Inflammatory macrophage (primary cell): Measurements from ENCODE around the gene AP2M1.
"Not testable (repeated sequence)": the region's sequence is repeated elsewhere in the genome, so short reads cannot be mapped to it uniquely, and the experiment has no call there.

ENCODE experiments used
- DNase-seq, 2 donors: peaks; one replicate each; pipeline ENCODE4 v3.0.0-alpha.2; 2020 to 2022

Gene AP2M1

DNA sequence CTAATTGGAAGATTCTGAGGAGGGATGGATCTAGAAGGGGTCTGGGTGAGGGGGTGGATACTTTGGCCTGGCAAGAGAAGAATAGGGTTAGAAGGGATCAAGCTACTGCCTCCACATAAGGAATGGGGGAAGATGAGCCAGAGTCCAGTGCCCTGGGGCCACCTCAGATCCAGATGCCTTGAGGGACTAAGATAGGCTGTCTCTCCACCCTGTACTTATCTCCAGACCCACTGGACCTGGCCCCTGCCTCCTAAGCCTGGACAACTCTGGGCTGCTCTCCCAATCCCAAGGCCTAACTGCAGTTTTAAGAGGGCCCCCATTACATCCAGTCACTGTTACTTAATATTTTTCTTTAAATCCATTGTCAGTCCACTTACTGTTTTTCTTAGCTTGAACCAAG, 17.4 kb upstream of the AP2M1 start:
- no peak for DNase-seq

DNA sequence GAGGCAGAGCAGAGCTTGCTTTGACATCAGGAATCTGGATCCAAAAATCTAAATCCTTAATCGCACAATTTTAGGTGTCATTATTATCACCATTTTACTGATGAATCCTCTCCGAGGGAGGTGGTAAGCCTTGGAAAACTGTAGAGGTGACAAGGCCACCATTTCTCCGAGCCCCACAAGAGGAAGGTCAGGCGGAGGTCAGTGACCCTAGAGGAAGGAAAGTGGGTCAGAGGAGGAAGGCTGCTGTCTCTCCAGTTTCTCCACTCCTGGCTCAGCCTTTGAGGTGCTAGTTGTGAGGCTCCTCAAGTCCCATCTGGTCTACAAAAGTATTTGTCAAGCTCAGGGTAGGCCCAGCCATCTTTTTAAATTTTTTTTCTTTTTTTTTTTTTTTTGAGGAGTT, 16.3 kb upstream of the AP2M1 start:
- peak; percentile 45 to 58 for DNase-seq

DNA sequence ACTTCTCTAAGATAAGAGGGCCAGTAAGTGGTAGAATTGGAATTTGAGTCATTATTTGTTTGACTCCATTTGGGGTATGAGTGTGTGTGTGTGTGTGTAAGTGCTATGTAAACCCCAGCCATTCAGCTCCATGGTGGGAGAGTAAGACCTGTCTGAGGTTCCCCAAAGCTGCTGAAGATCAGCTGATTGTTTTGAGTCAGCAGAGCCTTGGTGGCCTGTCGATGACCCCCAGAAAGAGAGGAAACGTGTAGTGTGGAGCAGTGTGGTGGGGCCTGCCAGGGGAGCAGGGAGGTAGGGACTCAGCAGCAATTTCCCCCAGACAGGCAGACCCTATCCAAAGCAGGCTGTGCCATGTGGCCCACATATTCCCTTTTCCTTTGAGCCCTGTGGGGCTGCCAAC, 14.2 kb upstream of the AP2M1 start:
- peak; percentile 65 to 78 for DNase-seq

DNA sequence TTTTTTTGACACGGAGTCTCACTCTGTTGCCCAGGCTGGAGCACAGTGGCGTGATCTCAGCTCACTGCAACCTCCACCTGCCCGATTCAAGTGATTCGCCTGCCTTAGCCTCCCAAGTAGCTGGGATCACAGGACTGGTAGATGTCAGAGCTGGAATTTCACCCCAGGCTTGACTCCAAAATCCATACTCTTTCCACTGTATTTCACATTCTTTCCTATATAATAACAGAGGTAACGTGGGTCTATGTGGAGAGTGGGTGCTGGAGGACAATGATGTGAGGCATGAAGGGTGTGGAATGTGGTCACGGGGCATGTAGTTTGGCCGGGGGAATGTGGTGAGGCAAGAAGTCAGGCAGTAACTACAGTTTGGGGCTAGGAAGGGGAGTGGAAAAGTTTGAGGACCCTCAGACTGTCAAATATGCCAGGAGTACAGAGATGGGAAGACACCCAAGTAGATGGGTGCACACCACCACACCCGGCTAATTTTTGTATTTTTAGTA, 12.0 kb upstream of the AP2M1 start:
- DNase-seq, result not testable (repeated sequence)

DNA sequence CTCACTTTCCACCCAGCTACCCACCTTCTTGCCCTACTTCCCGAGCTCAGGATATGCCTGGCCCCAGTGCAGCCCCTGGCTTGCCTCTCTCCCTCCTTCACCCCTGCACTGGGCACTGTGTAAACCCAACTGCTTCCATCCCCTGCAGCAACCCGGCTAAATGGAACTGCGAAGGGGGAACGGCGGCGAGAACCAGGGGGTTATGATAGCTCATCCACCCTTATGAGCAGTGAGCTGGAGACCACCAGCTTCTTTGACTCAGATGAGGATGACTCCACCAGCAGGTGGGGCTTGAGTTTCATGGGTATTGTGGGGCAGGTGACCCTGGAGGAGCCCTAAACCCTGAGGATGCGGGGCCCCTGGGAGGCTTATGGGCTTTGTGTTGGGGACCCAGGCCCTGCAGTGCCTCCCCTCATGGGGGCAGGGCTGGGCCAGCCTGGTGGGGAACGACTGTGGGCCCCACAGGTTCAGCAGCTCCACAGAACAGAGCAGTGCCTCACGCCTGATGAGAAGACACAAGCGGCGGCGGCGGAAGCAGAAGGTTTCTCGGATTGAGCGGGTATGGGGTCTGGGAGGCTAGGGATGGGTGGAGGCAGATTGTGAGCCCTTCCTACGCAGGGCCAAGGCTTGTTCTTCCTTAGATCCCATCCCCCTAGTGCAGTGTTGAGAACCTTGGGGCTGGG, 9.9 kb upstream of the AP2M1 start:
- DNase-seq, result no peak

DNA sequence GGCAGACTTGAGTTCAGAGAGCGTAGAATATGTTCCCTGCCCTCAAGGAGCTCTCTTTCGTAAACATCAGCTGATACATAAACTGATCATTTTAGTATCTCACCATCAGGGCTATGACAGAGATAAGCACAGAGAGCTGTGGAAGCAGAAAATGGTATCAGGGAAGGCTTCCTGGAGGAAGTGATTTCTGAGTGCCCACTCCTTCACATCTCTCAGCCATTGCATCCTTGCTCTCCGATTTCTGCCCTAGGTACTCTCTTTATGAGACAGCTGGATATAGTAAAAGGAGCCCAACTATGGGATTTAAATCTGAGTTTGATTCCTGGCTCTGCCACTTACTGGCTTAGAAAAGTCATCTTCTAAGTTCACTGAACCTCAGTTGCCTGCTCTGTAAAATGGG, 9.1 kb upstream of the AP2M1 start:
- no peak for DNase-seq

DNA sequence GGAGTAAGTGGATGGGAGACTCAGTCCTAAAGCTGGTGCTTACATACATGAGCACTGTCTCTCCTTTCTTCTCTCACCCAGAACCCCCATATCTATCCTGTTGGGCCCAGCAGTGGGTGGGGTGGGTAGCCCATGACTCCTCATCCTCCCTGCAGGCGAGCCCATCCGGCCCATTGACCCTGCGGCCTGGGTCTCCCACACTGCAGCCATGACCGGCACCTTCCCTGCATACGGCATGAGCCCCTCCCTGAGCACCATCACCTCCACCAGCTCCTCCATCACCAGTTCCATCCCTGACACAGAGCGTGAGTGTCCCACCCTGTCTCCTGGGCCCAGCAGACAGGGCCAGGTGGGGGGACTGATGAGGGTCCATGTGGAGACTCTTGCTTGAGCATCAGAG, 8.0 kb upstream of the AP2M1 start:
- DNase-seq, result no peak

DNA sequence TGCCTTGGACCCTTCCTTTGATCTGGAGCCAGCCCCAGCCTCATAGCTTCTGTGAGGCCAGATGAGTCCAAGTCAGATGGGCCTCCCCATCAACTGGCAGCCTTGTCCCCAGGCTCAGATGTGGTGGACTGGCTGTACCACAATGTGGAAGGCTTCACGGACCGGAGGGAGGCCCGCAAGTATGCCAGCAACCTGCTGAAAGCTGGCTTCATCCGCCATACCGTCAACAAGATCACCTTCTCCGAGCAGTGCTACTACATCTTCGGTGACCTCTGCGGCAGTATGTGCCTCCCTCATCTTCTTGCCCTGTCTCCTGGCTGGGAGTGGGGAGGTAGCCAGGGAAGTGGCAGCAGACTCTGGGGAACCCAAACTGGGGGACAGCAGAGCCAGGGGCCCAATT, 6.9 kb upstream of the AP2M1 start:
- no peak for DNase-seq

DNA sequence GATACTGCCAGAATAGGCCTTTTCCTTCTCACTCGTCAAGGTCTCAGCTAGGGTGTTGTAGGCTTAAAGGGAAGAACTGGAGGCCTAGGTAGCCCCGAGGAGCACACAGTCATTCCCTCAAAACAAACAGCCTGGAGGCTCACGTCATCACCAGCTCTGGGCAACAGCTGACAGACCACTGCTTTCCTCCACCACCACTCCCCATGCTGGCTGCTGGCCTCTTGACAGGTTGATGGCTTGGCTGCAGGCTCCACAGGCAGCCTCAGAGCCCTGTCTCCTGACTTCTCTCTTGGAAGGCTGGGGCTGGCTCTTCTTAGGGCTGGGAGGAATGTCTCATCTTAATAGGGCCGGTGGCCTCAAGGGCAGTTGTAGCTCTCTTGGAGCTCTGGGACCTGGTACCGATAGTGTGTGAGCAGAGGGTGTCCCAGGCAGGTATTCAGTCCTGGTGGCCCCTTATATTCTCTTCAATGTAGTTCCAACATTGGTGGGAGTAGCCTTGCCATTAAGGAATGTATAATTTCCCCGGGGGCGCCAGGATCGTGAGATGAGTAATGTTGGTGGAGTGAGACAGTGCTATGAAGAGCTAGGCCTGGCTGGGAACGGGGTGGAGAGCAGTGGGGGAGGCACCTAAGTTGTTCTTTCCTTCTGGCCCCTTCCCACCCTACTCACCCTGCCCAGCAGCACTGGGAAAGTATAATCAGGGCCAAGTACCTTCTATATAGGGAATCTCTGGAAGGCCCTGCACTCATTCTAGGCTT, 6.1 kb upstream of the AP2M1 start:
- DNase-seq, result no peak

DNA sequence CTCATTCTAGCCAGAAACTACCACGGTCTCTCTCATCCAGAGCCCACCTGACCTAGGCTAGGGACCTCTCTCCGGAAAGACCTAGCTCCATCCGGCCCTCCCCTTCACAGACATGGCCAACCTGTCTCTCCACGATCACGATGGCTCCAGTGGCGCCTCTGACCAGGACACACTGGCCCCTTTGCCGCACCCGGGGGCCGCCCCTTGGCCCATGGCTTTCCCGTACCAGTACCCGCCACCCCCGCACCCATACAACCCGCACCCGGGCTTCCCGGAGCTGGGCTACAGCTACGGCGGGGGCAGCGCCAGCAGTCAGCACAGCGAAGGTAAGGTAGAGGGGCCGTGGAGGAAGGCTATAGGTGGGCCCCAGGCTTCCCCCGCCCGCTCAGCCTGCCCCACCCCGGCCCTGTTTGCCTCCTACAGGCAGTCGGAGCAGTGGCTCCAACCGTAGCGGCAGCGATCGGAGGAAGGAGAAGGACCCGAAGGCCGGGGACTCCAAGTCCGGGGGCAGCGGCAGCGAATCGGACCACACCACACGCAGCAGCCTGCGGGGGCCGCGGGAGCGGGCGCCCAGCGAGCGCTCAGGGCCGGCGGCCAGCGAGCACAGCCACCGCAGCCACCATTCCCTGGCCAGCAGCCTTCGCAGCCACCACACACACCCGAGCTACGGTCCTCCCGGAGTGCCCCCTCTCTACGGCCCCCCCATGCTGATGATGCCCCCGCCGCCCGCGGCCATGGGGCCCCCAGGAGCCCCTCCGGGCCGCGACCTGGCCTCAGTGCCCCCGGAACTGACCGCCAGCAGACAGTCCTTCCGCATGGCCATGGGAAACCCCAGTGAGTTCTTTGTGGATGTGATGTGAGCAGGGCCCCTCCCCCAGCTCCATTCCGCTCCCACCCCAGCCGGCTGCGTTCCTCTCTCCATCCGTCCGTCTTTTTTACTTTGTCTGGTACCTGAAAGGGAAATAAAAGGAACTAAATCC, 4.5 kb upstream of the AP2M1 start:
- no peak for DNase-seq

DNA sequence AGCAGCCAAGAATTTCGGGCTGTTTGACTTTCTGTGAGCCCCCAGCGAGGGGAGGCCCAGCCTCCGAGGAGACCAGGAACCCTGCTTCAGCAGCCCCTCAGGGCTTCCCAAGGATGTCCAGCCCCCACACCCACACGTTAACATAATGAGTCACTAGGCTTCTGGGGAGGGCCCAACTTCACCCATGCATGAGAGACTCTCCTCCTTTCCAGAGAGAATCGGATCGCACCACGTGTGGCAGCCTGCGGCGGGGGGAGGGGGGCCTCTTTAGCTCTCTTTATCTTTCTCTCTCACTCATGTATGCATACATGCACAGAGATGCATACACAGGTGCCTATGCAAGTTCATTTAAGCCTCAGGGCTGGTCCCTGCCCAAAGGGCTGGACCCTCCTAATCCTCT, 3.1 kb upstream of the AP2M1 start:
- no peak for DNase-seq

DNA sequence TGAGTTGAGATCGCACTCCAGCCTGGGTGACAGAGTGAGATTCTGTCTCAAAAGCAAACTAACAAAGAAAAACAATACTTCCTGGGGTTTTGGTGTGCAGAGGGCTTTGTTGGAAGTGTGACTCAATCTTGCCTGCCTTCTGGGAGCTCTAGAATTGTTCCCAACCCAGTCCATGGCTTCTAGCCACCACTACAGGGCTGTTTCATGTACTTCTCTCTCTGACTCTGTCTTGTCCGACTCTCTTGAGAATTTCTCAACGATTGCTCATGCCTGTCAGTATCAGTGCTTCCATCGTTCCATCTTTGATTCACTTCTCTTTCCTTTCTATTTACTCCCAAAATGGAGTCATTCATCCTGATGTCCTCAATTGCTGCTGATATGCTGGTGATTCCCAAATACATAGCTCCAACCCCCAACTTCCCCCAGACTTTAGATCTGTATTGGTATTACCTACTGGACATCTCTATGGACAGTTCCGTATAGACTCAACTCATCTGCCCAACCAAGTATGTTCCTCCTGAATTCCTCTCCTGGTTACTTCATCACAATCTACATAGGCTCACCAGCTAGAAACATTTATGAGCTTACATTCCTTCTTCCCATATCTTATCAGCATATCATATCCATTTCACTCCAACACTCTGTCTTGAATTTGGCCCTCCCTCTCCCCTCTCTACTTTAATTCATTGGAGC, 1.8 kb upstream of the AP2M1 start:
- no peak for DNase-seq

DNA sequence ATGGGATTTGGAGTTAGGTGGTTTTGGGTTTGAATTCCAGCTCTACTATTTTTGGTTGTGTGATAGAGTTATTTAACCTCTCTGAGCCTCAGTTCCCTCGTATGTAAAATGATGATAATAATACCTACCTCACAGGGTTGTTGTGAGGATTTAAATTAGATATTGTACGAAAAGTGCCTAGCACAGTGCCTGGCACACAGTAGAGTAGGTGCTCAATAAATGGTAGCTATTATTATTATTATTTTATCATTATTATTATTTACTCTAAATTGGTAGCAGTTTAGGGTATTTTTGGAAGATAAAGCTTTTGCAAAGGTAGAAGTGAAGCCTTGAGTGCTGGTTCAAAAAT, 1.3 kb upstream of the AP2M1 start:
- DNase-seq, result no peak

DNA sequence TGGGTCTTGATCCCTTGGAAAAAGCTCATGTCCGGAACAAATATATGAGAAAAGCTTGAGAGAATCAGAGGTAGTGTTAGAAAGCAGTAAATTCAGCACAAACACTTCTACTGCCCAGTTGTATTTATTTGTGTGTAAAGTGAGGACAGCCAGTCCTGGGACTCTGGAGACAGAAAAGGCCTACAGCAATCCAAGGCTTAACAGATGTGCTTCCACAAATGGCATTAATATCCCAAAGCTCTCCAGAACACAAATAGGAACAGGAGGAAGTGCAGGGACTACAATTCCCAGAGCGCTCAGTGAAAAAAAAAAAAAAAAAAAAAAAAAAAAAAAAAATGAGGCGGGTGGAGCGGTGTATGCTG, 390 bp upstream of the AP2M1 start:
- no peak for DNase-seq

DNA sequence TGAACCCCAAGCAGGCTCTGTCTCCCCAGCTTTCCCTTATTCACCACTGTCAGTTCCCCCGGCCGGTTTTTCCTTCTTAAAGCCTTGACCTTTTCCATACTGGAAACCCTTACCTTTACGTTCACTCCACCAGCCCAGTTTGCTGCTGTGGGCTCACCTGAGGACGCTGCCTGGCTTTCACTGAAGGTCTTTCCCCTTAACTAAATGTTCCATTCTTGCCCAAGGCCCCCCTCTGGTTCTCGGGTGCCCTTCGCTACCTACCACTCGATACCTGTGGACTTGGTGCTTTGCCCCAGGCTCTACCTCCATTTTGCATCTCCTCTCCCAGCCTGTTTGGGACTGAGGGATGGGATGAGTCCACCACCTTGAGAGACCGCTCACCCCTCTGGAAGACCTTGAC, 851 bp downstream of the AP2M1 start:
- DNase-seq, result no peak

DNA sequence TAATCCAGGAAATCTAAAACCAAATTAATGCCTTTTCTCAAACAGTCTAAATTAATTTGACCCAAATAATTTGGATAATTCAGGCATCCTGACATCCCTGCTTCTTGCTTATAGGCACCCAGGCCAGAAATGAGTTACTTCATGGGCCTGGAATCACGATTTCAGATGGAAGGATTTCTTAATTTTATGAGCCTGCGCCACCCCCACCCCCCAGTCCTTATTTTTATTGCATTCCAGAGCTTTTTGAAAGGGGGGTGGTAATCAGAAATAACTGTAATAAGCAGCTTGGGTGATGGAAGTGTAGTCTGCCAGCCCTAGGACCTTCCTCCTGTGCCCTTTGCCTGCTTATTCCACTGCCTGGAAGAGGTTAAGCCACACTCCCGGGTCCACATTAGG, 1.3 kb downstream of the AP2M1 start:
- DNase-seq, result no peak

DNA sequence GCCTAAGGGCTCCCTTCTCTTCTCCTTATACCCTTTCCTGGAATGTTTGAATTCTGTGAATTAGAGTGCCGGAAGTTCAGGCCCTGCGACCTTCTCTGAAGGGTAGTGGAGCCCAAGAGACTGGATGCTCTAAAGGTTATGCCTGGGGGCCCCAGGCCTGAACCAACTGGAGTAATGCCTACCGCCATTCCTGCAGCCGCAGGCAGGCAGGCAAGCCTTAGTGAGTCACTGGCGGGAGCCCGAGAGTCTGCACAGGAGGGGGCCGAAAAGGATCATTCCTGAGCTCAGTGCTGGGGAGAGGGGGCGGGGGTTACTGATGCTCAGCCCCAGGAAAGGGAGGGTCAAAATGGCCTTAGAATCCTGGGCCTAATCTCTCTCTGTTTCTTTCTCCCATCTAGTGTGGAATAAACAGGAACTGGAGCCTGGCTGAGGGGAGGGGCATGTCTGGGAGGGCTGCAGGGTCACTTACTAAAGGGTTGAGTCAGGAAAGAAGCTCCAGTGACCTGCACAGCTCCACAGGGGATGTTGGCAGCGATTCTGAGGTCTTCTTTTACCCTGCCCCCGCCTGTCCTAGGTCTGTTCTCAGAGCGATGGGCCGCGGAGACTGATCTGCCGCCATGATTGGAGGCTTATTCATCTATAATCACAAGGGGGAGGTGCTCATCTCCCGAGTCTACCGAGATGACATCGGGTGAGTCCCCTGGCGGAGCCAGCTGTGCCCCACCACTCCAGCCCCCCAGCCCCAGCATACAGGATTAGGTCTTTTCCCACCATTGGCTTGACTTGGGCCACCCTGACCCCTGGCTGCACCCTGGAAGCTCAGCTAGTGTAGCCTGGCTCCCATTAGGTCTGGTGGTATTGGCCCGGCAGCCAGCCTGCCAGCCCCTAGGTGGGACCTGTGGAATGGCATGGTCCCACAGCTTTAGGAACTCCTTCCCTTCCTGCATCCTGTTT, 2.0 kb downstream of the AP2M1 start:
- DNase-seq, result peak; percentile 52

DNA sequence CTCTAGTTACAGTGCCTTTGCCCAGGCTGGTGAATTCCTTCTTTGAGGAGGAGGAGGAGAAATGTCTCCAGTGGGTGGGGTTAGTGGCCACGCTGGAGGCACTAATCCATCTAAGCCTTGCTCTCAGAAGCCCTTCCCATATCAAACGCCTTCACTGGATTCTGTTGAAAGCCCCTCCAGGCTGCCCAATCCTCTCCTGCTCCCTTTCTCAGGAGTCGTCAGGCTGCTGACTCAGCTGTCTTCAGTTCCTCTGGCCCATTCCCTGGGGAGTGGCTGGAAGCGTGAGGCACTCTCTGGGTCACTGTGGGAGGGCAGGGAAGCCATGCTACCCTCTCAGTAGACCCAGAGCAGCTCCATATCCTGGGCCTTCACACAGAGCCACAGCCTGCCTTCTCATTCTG, 2.7 kb downstream of the AP2M1 start:
- DNase-seq, result no peak

DNA sequence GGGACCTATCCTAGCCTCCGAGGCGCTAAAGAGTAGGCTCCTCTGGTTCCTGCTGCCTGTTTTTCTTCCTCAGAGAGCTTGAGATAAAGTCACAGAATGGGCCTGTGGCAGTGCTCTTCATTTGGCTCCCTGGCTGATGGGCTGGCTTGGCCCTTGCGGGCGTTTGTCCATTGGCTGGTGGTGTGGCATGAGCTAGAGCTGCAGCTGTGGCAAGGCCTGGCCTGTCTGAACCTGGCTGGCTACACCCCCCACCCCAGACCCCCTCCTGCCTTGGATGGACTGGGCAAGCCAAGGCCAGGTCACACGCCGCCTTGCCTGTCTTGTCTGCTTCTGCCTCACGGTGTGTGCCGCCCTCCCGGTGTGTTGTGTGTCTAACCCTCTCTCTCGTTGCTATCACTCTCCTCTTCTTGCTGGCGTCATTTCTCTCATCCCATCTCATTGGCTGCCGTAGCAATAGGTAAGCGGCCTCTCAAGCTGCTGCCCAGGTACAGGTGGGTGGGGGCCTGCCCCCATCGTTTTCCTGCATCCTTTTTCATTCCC, 3.2 kb downstream of the AP2M1 start:
- DNase-seq, result no peak

DNA sequence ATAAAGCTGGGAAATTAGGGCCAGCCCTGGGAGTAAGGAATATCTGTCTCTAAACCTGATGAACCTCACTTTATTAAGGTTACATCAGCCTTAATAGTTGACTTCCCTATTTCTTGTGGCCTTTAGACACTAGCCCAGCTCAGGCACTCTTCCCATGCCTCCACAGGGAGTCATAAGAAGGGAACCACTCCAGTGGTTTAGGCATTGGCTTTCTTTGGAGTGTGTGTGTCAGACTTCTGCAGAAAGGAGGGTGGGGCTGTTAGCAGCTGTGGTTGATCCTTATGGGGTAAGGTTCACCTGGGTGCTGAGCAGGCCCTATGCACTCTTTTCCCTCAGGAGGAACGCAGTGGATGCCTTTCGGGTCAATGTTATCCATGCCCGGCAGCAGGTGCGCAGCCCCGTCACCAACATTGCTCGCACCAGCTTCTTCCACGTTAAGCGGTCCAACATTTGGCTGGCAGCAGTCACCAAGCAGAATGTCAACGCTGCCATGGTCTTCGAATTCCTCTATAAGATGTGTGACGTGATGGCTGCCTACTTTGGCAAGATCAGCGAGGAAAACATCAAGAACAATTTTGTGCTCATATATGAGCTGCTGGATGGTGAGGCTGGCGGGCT, 4.0 kb downstream of the AP2M1 start:
- DNase-seq, result peak; percentile 75 to 83

DNA sequence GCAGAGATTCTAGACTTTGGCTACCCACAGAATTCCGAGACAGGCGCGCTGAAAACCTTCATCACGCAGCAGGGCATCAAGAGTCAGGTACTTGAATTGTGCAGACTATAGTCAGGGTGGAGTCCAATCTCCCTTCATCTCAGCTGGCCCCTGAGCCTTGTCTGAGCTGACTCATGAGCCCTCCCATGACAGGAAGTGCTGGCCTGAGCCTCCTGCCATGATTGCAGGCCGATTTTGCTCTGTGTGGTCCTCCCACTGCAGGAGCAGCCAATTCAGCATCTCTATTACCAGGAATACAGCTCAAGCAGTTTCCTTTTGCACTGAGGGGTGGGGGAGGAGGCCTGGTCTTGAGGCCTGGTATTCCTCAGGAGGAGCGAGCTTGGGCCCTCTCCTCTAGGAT, 5.5 kb downstream of the AP2M1 start:
- peak; percentile 43 to 66 for DNase-seq
